Stromal cell of bone marrow (primary cell): ENCODE measurements around the gene VENTX.

Source experiments
- DNase-seq: peaks from one replicate; pipeline ENCODE4 v3.0.0-alpha.2; 2012; ENCODE audit warnings: low read depth

VENTX gene

GRCh38 chr10:133237588-133238465, at the start of gene VENTX:
Gene VENTX (plus strand): TSS chr10:133237855. CDS start chr10:133237915, 60 bp downstream.
- no peak for DNase-seq

DNA sequence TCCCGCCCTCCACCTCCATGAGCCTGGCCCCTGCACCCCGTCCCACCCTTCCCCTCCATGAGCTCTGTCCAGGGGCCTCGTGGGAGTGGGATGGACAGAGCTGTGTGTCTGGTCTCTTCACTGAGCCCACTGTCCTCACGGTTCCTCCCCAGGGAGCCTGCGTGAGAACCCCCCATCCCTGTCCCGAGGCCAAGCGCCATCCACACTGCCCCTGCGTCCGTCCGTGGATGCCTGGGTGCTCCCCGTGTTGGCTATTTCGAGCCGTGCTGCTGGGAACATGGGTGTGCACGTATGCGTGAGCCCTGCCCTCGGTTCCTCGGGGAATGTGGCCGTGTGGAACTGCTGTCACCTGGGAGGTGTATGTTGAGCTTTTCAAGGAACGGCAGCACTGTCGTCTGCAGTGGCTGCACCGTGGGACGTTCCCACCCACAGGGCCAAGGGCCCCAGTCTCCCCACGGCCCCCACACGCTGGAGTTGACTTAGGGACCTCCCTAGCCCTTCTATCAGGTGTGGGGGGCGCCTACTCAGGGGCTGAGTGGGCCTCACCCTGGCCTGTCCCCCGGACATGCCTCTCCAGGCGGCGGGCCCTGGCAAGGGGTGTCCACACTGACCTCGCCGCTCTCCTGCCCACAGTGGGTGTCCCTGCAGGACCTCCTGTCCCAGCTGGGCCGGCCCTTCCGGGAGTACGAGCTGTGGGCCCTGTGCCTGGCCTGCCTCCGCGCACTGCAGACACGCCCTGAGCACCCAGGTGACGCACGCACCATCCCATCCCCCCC, 49.6 kb upstream of the VENTX start:
- DNase-seq = no peak

GRCh38 chr10:133189256-133189655, 48.4 kb upstream of the VENTX start:
- no peak for DNase-seq

GRCh38 chr10:133189726-133190125, 47.9 kb upstream of the VENTX start:
- no peak for DNase-seq

DNA sequence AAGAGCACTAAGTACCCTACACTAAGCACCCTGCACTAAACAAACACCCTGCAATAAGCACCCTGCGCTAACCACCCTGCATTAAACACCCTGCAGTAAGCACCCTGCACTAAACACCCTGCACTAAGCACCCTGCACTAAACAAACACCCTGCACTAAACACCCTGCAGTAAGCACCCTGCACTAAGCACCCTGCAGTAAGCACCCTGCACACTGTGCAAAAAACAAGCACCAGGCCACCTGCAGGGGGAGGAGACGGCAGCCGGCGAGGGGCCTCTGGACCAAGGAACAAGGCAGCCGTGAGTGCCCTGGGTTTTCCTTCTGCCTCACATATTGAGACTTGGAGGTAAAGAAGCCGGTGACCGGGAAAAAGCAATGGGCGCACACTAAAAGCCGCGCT, 47.4 kb upstream of the VENTX start:
- no peak for DNase-seq

GRCh38 chr10:133191651-133192050, 46.0 kb upstream of the VENTX start:
- DNase-seq = no peak

GRCh38 chr10:133194151-133194550, 43.5 kb upstream of the VENTX start:
- DNase-seq = no peak

DNA sequence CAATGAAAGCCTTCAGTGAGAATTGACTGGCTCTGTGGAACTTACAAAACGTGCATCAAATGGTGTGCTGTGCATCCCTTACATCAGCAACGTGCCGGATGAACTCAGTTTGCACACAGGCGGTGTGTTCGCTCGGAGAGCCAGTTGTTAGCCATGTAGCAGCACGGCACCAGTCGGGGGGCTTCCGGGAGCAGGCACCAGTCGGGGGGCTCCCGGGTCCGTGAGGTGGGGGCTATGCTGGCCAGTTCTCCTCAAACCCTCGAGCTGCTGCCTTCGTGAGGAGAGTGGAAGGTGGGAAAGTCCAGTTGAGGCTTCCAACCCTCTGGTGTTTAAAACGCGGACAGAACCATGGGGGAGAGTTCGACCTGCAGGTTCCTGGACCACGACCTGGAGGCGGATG, 42.6 kb upstream of the VENTX start:
- no peak for DNase-seq

- no peak for DNase-seq
Measured at GRCh38 chr10:133195611-133196010, 42.0 kb upstream of the VENTX start.

DNA sequence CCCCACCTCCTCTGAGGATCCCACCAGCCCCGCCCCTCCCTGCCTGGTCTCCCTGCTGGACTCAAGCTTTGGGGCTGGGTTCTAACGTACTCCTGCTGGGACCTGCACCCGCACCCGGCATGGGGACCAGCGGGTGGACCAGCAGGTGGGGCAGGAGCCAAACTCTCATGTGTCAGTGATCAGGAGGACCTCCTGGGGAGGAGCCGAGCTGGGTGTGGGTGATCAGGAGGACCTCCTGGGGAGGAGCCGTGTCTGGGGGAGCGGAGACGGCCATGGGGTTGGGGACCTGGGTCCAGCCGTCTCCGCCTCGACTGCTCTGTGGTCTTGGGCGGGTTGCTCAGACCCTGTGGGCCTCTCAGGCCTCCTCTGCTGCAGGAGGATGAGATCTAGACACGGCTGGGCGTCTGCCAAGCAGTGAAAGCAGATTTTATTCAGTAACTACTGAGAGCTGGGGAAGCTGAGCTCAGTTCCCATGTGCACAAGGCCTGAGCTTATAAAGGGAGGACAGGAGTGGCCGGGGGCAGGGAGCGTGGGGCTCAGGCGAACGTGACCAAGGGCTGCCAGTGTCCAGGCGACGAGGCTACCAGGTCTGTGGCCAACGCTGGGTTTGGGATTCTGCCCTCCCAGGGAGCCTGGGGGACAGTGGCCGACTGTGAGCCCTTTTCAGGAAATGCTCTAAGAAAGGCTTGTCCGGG, 41.3 kb upstream of the VENTX start:
- DNase-seq = no peak

- DNase-seq = no peak
Measured at GRCh38 chr10:133196936-133197758, 40.5 kb upstream of the VENTX start.

GRCh38 chr10:133197786-133198185, 39.9 kb upstream of the VENTX start:
- no peak for DNase-seq

- DNase-seq = no peak
Measured at GRCh38 chr10:133198206-133198605, 39.4 kb upstream of the VENTX start.

DNA sequence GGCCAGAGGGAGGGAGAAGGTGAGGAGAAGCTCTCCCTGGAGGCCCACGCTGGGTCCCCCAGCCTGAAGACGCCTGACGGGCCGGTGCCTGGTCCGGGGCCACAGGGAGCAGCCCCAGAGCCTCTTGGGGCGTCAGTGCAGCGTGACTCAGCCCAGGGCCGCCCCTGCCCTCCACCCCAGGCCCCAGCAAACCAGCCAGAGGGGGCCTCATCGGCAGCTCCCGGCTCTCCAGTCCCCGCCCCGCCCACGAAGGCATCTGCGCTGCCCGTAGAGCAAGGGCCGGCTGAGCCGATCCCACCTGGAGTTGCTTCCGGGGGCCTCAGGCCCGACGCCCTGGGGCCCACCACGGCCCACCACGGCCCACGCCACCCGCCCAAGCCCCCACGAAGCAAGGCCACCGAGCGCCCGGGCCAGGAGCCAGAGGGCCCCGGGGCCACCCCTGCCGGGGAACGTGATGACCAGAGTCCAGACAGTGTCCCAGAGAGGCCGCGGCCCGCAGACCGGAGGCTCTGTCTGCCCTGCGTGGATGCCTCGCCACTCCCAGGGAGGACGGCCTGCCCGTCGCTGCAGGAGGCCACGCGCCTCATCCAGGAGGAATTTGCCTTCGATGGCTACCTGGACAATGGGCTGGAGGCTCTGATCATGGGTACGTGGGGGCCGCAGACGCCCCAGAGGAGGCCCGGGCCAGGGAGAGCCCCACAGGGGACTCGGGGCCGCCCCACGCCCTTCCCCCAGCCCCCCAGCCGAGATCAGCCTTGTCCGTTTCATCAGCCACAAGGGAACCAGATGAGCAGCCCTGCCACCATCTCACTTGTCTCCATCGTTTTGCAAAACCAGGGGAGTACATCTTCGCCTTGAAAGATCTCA, 38.8 kb upstream of the VENTX start:
- DNase-seq = no peak

DNA sequence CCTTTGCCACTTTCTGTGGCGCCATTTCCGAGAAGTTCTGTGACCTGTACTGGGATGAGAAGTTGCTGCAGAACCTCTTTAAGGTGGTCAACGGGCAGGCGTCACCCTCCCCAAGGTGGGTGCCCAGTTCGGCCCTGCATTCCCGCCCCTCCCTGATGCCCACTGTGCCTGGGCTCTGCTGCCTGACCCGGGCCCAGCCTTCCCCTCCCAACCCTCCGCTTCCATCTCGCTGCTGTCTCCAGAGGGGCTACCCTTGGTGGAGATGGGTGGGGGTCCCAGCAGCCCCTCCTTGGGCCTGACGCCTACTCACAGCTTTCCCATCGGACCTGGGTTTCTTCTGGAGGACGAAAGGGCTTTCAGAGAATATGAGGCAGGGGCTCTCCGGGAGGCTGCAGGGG, 38.2 kb upstream of the VENTX start:
- DNase-seq = no peak

DNA sequence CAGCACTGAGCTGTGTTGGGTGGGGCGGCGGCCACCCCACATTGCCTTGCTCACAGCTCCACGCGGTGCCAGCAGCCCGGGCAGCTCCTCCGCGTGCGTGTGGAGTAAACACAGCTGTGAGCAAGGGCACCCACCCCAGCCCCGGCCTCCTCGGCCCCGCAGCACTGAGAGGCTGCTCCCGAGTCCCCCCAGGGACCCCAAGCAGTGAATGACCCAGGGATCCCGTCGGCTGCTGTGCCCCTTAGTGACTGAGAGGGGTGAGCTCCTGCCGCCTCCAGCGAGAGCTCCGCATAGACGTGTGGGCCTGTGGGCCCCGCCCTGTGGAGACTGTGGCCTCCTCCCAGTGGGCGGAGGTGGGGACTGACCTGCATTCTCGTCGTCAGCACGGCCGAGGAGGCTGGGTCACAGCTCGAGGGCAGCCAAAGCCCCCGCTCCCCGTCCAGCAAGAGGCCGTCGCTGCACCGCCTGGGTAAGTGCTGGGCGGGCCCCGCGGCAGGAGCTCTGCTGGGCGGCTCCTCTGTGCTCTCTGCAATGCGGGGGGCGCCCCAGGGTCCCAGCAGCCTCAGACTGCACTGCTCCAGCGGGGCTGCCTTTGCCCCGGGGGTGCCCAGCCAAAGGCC, 37.6 kb upstream of the VENTX start:
- no peak for DNase-seq

DNA sequence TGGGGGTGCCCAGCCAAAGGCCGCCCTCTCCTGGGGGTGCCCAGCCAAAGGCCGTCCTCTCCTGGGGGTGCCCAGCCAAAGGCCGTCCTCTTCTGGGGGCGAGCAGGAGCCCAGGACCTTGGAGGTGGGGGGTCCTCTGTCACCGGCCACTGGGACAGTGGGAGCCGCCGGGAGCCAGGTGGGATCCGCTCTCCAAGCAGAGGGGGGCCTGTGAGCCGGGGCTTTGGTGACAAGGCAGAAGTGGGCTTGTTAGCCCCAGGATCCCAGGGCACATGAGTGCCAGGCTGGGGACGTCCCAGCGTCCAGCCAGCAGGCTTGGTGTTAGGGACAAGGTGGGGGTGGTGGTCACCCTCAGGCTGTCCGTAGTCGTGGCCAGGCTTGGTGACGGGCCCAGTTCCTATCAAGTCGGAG, 37.0 kb upstream of the VENTX start:
- DNase-seq = no peak

GRCh38 chr10:133201151-133201947, 36.3 kb upstream of the VENTX start:
- no peak for DNase-seq

- no peak for DNase-seq
Measured at GRCh38 chr10:133201948-133202725, 35.5 kb upstream of the VENTX start.
